Hepatocyte (in vitro differentiated cells): ENCODE measurements around the gene ARPC1B.

Experiments
- CTCF ChIP-seq: fragments of 200-600 bp; sonication (generic); IDR thresholded peaks from 2 replicates; pipeline ENCODE4 v1.5.1; 2016; ENCODE audit warnings: antibody characterized with exemption, mild to moderate bottlenecking; ENCODE audit not compliant: poor library complexity
- EZH2 ChIP-seq: fragments of 200-600 bp; sonication (generic); IDR thresholded peaks from 2 replicates; pipeline ENCODE4 v1.6.1; 2016; ENCODE audit warnings: antibody characterized with exemption, mild to moderate bottlenecking, borderline replicate concordance
- EZH2phosphoT487 ChIP-seq: fragments of 200-600 bp; sonication (generic); IDR thresholded peaks from one replicate; pipeline ENCODE4 v1.6.1; 2018; ENCODE audit warnings: antibody characterized with exemption, mild to moderate bottlenecking, low read depth, moderate library complexity; ENCODE audit not compliant: unreplicated experiment, severe bottlenecking

DNA sequence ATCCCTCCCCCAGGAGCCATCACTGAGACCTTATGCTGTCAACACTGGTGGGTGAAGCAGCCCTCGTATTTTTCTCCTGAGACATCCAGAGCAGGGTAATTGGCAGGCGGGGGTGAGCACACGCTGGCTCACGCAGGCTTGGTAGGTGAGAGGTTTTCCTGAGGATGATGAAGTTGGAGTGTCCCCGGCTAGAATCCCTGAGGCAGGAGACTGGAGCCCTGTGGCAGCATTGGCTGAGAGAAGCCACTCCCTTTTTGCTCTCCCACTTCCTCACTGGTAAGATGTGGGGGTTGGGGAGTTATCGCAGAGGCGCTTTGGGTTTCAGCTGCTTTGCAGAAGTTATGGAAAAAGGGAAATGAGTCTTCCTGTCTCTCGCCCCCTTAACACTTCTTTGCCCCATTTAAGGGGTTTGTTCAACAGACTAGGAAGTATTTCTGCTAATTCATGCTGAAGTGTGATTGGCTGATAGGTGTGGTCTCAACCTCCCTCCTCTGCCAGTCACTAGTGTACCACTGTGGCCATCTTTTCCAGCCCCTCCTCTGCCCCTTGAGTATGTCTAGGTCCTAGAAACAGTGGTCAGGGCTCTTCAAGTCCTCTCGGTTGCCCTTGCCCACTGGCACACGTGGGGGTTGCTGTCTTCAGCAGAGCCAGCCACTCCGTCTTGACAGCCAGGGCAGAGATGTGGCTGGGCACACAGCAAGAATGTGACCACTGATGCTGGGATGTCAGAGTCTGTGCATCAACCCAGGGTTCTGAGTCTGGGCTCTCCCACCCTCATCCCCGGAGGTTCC lies 5.7 kb downstream of the ARPC1B start:
- TF ChIP-seq CTCF = no peak
- no peak for TF ChIP-seq EZH2phosphoT487
- no peak for TF ChIP-seq EZH2
